ENCODE results near the gene HCFC1. TPM values are rescaled to one million over a fixed set of nuclear protein-coding genes. Genes with fewer than 3 reads are reported as not detected.

The HCFC1 gene
- polyA plus RNA-seq, 3 donors: 1.9 to 21.8 (median 3.8) TPM

DNA sequence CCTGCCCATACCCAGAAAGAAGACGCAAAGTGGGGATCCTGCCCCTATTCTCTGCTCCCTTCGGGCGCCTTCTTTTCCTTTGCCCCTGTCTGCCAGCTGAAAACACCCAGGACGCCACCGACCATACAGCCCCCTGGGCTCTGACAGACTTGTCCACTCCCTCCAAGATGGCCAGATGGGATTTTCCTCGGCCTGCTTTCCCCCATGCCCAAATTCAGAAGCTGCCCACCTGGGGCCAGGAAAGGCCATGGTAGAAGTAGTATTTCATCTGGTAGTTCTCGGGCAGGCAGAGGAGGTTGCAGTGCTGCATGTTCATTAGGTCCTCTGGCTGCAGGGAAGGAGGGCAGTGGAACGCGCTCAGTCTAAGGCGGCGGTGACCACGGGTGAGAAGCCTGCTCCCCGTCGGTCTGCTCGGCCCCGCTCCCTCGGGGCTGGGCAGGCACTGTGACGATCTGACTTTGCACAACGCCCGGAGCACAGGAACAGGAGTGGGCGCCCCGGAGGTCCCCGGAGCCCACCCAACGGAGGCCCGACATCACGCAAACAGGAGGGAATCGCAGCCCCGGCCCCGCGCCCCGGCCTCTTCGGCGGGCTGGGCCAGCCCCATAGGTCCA lies 37.4 kb downstream of the HCFC1 start:
- Histone ChIP-seq H3K27ac (ENCODE audit: low read depth in 1 of 2, low read length in 2 of 2) (peak overlapping the region in 1 of 2 donors; percentile 48), H3K4me1 (ENCODE audit: control insufficient read depth in 1 of 2, insufficient read depth in 2 of 2, low read length in 2 of 2) (peaks cover 26 to 31% of the 10 kb centered on the region in 2 donors), H2AFZ (ENCODE audit: insufficient read depth, low read depth, low read length, poor library complexity, severe bottlenecking) (peak overlapping the region; percentile 46), H3K4me3 (replicated peaks in 1 of 3; ENCODE audit: low read depth in 2 of 3, low read length in 3 of 3) (peak overlapping the region; percentile 65 to 85 (median 66)), H3K9ac (ENCODE audit: insufficient read depth, low read length, poor library complexity, severe bottlenecking) (peak overlapping the region; percentile 45), H3K4me2 (replicated peaks; ENCODE audit: extremely low read depth, low read length, poor library complexity, severe bottlenecking) (peak overlapping the region; percentile 94), H3K9me3 (replicated peaks in 1 of 2; ENCODE audit: control insufficient read depth in 1 of 2, insufficient read depth in 1 of 2, low read length in 2 of 2) (no peaks in the 10 kb centered on the region), H3K36me3 (replicated peaks in 1 of 2; ENCODE audit: control insufficient read depth in 1 of 2, insufficient read depth in 2 of 2, low read length in 2 of 2) (peaks cover 36 to 47% of the 10 kb centered on the region in 2 donors), H4K20me1 (ENCODE audit: insufficient read depth, low read length) (peaks cover 74% of the 10 kb centered on the region), H3K79me2 (ENCODE audit: insufficient read depth, low read length) (peaks cover 41% of the 10 kb centered on the region), H3K27me3 (ENCODE audit: control insufficient read depth in 2 of 2, insufficient read depth in 2 of 2, low read length in 2 of 2) (peaks cover 0 to 3% of the 10 kb centered on the region in 2 donors)
- H3K27me3 Mint-ChIP-seq (ENCODE audit: low read depth in 3 of 3): peaks cover 0 to 50% (median 2%) of the 10 kb centered on the region in 3 donors
- peaks cover 19% of the 10 kb centered on the region for H3K4me1 Mint-ChIP-seq
- H3K4me3 Mint-ChIP-seq: peak overlapping the region; percentile 79 to 88
- H3K36me3 Mint-ChIP-seq: peaks cover 24 to 45% of the 10 kb centered on the region in 2 donors
- intact Hi-C loops (cut with micrococcal nuclease): no loop called here
- DNase-seq: no peak
- H3K9me3 Mint-ChIP-seq: peaks cover 0 to 14% (median 2%) of the 10 kb centered on the region in 7 donors
- H3K27ac Mint-ChIP-seq: peak overlapping the region; percentile 11 to 84 (median 61)
- TF ChIP-seq, protein P1, sequence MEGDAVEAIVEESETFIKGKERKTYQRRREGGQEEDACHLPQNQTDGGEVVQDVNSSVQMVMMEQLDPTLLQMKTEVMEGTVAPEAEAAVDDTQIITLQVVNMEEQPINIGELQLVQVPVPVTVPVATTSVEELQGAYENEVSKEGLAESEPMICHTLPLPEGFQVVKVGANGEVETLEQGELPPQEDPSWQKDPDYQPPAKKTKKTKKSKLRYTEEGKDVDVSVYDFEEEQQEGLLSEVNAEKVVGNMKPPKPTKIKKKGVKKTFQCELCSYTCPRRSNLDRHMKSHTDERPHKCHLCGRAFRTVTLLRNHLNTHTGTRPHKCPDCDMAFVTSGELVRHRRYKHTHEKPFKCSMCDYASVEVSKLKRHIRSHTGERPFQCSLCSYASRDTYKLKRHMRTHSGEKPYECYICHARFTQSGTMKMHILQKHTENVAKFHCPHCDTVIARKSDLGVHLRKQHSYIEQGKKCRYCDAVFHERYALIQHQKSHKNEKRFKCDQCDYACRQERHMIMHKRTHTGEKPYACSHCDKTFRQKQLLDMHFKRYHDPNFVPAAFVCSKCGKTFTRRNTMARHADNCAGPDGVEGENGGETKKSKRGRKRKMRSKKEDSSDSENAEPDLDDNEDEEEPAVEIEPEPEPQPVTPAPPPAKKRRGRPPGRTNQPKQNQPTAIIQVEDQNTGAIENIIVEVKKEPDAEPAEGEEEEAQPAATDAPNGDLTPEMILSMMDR (IDR thresholded peaks at IDR 0.05): no peak
- 0% methylated on average over 27 of the region's 33 CpGs for WGBS (ENCODE audit: insufficient coverage)

DNA sequence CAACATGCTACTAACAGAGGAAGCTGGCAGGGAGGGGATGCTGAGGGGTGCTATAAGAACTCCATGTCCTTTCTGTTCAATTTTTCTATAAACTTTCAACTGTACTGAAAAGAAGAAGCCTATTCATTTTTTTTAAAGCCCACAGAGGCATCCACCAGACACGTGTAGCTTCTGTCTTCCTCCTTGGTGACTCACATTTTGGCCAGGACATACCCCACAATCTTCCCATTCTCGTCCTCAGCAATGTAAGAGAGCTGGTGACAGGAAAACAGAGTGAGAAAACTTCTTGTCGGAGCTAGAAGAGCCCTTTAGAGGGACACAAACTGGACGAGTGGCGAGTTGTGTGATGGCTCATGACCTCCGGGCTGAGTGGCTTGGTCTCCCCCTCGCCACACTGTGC lies 37.9 kb downstream of the HCFC1 start:
- H4K20me1 ChIP-seq (ENCODE audit: insufficient read depth, low read length): peaks cover 75% of the 10 kb centered on the region
- WGBS (ENCODE audit: insufficient coverage): 75% methylated on average over 2 of the region's 7 CpGs
- Mint-ChIP-seq H3K4me1 (peaks cover 23% of the 10 kb centered on the region), H3K27ac (peak overlapping the region in 5 of 7 donors; percentile 11 to 84 (median 60)), H3K9me3 (peaks cover 0 to 14% (median 2%) of the 10 kb centered on the region in 7 donors), H3K27me3 (ENCODE audit: low read depth in 3 of 3) (peaks cover 0 to 47% (median 2%) of the 10 kb centered on the region in 3 donors), H3K4me3 (peak overlapping the region; percentile 79 to 88), H3K36me3 (peaks cover 23 to 43% of the 10 kb centered on the region in 2 donors)
- H3K9me3 ChIP-seq (replicated peaks in 1 of 2; ENCODE audit: control insufficient read depth in 1 of 2, insufficient read depth in 1 of 2, low read length in 2 of 2): no peaks in the 10 kb centered on the region
- H3K9ac ChIP-seq (ENCODE audit: insufficient read depth, low read length, poor library complexity, severe bottlenecking): peak overlapping the region; percentile 45
- DNase-seq: peak in 2 of 3 donors; percentile 12 to 28
- H3K27ac ChIP-seq (ENCODE audit: low read depth in 1 of 2, low read length in 2 of 2): peak overlapping the region in 1 of 2 donors; percentile 48
- H3K36me3 ChIP-seq (replicated peaks in 1 of 2; ENCODE audit: control insufficient read depth in 1 of 2, insufficient read depth in 2 of 2, low read length in 2 of 2): peaks cover 34 to 43% of the 10 kb centered on the region in 2 donors
- peaks cover 31 to 36% of the 10 kb centered on the region in 2 donors for H3K4me1 ChIP-seq (ENCODE audit: control insufficient read depth in 1 of 2, insufficient read depth in 2 of 2, low read length in 2 of 2)
- H3K79me2 ChIP-seq (ENCODE audit: insufficient read depth, low read length): peaks cover 41% of the 10 kb centered on the region
- peak overlapping the region in 2 of 3 experiments; percentile 66 to 85 for H3K4me3 ChIP-seq (replicated peaks in 1 of 3; ENCODE audit: low read depth in 2 of 3, low read length in 3 of 3)
- TF ChIP-seq, protein P1 (IDR thresholded peaks at IDR 0.05): no peak
- intact Hi-C loops (cut with micrococcal nuclease): no loop called here
- H2AFZ ChIP-seq (ENCODE audit: insufficient read depth, low read depth, low read length, poor library complexity, severe bottlenecking): no peak overlapping the region
- peaks cover 0 to 3% of the 10 kb centered on the region in 2 donors for H3K27me3 ChIP-seq (ENCODE audit: control insufficient read depth in 2 of 2, insufficient read depth in 2 of 2, low read length in 2 of 2)
- peak overlapping the region; percentile 94 for H3K4me2 ChIP-seq (replicated peaks; ENCODE audit: extremely low read depth, low read length, poor library complexity, severe bottlenecking)

Data from CD14-positive monocyte (primary cell).